Neural progenitor cell (in vitro differentiated cells): ENCODE results near the gene BRD9. TPM values are rescaled to one million over a fixed set of nuclear protein-coding genes. Genes with fewer than 3 reads are reported as not detected.

Source experiments
- DNase-seq: peaks from one replicate; pipeline ENCODE4 v3.0.0-alpha.2; 2016; ENCODE audit warnings: low spot score
- H2AFZ ChIP-seq: fragments of 200-600 bp; sonication (generic); replicated peaks from 2 replicates; pipeline ENCODE4 v1.6.1; 2016; ENCODE audit warnings: antibody characterized with exemption
- H3F3A ChIP-seq: fragments of 200-600 bp; sonication (generic); 2 replicates; pipeline ENCODE4 v1.6.1; 2016; ENCODE audit warnings: antibody characterized with exemption, low read depth
- H3K27ac ChIP-seq: fragments of 200-600 bp; sonication (generic); 2 replicates; pipeline ENCODE4 v1.5.1; 2016; ENCODE audit warnings: mild to moderate bottlenecking
- H3K27me3 ChIP-seq: fragments of 200-600 bp; sonication (generic); 2 replicates; pipeline ENCODE4 v1.6.1; 2016; ENCODE audit warnings: mild to moderate bottlenecking, moderate library complexity
- H3K36me3 ChIP-seq: fragments of 200-600 bp; sonication (generic); 2 replicates; pipeline ENCODE4 v1.5.1; 2016
- H3K4me1 ChIP-seq: fragments of 200-600 bp; sonication (generic); 2 replicates; pipeline ENCODE4 v1.6.1; 2016; ENCODE audit warnings: mixed run types
- H3K4me2 ChIP-seq: fragments of 200-600 bp; sonication (generic); 2 replicates; pipeline ENCODE4 v1.6.1; 2016
- H3K4me3 ChIP-seq: fragments of 200-600 bp; sonication (generic); 2 replicates; pipeline ENCODE4 v1.5.1; 2016
- H3K79me2 ChIP-seq: fragments of 200-600 bp; sonication (generic); 2 replicates; pipeline ENCODE4 v1.6.1; 2016; ENCODE audit warnings: low read depth
- H3K9ac ChIP-seq: fragments of 200-600 bp; sonication (generic); 2 replicates; pipeline ENCODE4 v1.6.1; 2016
- H3K9me3 ChIP-seq: fragments of 200-600 bp; sonication (generic); 2 replicates; pipeline ENCODE4 v1.5.1; 2016; ENCODE audit warnings: low read depth
- H4K20me1 ChIP-seq: fragments of 200-600 bp; sonication (generic); 2 replicates; pipeline ENCODE4 v1.6.1; 2016; ENCODE audit warnings: low read depth
- H3K27ac Mint-ChIP-seq: 3 replicates; pipeline ENCODE4 v1.8.0; 2021; ENCODE audit warnings: mixed read lengths
- H3K27me3 Mint-ChIP-seq: 2 replicates; pipeline ENCODE4 v1.8.0; 2022; ENCODE audit warnings: low read depth, mild to moderate bottlenecking, inconsistent platforms, moderate library complexity, mixed read lengths; ENCODE audit not compliant: insufficient read depth
- H3K36me3 Mint-ChIP-seq: 3 replicates; pipeline ENCODE4 v1.8.0; 2021; ENCODE audit warnings: mixed read lengths
- H3K4me1 Mint-ChIP-seq: 3 replicates; pipeline ENCODE4 v1.8.0; 2021; ENCODE audit warnings: mixed read lengths
- H3K4me3 Mint-ChIP-seq: 3 replicates; pipeline ENCODE4 v1.8.0; 2021; ENCODE audit warnings: mild to moderate bottlenecking, moderate library complexity, mixed read lengths
- H3K9me3 Mint-ChIP-seq: 3 replicates; pipeline ENCODE4 v1.8.0; 2020; ENCODE audit warnings: mixed read lengths
- EZH2 ChIP-seq: fragments of 200-600 bp; sonication (generic); IDR thresholded peaks from 2 replicates; pipeline ENCODE4 v1.6.1; 2017; ENCODE audit warnings: antibody characterized with exemption, mild to moderate bottlenecking, moderate library complexity
- EZH2phosphoT487 ChIP-seq: fragments of 200-600 bp; sonication (generic); IDR thresholded peaks from 2 replicates; pipeline ENCODE4 v1.6.1; 2017; ENCODE audit warnings: antibody characterized with exemption
- total RNA-seq: library from RNA; depleted of rRNA; stranded (reverse); fragments of >200 nt; gene quantifications from 2 replicates; pipeline ENCODE4 v1.2.3, GENCODE V29; 2015; ENCODE audit warnings: low replicate concordance
- TF ChIP-seq, protein P1 (sequence below): fragments of 200-600 bp; sonication (generic); IDR thresholded peaks from 2 replicates; pipeline ENCODE4 v1.5.1; 2017; ENCODE audit warnings: antibody characterized with exemption, mild to moderate bottlenecking

Gene BRD9
- total RNA-seq, 1 donor from 2014 or later = 37.5 TPM

DNA sequence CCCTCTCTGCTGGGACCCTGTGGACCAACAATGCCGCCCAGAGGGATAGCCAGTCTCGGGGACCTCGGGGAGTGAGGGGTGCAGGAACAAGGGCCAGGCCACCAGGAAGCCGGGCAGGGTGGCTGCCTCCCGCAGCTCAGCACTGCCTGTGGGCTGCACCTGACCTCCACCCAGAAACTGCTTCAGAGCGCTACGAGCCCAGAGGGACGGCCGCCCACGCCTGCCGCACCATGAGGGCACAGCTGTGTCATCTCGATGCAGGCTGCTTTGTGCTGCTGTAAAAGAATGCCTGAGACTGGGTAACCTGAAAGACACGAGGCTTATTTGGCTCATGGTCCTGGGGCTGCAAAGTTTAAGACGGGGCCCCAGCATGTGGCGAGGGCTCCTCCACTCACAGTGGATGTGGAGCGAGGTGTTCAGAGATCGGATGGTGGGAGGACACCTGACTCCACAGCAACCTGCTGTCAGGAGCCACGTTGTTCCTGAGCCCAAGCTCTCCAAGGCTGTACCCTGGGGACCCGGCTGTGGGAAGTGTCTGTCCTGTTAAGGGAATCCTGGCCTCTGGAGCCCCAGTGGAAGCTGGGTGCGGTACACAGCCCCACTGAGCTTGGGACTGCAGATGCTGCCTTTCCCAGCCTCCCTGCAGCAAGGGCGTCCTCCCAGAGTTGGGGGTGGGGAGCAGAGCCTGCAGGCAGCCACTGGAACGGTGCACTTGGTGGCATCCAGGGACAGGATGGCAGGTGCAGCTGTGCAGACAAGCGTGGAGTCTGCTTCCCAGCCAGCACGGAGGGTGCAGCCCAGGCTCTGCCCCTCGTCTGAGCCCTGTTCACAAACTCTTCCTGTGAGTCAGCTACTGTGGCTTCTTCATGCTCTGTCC is 30.0 kb downstream of the BRD9 start:
- no peaks in the 10 kb centered on the region for H3K27me3 ChIP-seq
- H3K27ac ChIP-seq = no peak overlapping the region
- H3F3A ChIP-seq = no peaks in the 10 kb centered on the region
- no peak overlapping the region for H3K27ac Mint-ChIP-seq
- H3K4me3 ChIP-seq = no peak overlapping the region
- H3K4me1 ChIP-seq = no peaks in the 10 kb centered on the region
- H3K4me3 Mint-ChIP-seq = no peak overlapping the region
- DNase-seq = no peak
- no peaks in the 10 kb centered on the region for H3K36me3 ChIP-seq
- no peak overlapping the region for H3K4me2 ChIP-seq
- H3K36me3 Mint-ChIP-seq = peaks cover 12% of the 10 kb centered on the region
- H3K79me2 ChIP-seq = no peaks in the 10 kb centered on the region
- no peaks in the 10 kb centered on the region for H3K9me3 ChIP-seq
- H4K20me1 ChIP-seq = peaks cover 5% of the 10 kb centered on the region
- peaks cover 10% of the 10 kb centered on the region for H3K27me3 Mint-ChIP-seq
- no peak overlapping the region for H2AFZ ChIP-seq
- no peaks in the 10 kb centered on the region for H3K4me1 Mint-ChIP-seq
- no peak overlapping the region for H3K9ac ChIP-seq
- TF ChIP-seq, protein P1, sequence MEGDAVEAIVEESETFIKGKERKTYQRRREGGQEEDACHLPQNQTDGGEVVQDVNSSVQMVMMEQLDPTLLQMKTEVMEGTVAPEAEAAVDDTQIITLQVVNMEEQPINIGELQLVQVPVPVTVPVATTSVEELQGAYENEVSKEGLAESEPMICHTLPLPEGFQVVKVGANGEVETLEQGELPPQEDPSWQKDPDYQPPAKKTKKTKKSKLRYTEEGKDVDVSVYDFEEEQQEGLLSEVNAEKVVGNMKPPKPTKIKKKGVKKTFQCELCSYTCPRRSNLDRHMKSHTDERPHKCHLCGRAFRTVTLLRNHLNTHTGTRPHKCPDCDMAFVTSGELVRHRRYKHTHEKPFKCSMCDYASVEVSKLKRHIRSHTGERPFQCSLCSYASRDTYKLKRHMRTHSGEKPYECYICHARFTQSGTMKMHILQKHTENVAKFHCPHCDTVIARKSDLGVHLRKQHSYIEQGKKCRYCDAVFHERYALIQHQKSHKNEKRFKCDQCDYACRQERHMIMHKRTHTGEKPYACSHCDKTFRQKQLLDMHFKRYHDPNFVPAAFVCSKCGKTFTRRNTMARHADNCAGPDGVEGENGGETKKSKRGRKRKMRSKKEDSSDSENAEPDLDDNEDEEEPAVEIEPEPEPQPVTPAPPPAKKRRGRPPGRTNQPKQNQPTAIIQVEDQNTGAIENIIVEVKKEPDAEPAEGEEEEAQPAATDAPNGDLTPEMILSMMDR = no peak
- TF ChIP-seq EZH2phosphoT487 = no peak
- TF ChIP-seq EZH2 = no peak
- no peaks in the 10 kb centered on the region for H3K9me3 Mint-ChIP-seq

DNA sequence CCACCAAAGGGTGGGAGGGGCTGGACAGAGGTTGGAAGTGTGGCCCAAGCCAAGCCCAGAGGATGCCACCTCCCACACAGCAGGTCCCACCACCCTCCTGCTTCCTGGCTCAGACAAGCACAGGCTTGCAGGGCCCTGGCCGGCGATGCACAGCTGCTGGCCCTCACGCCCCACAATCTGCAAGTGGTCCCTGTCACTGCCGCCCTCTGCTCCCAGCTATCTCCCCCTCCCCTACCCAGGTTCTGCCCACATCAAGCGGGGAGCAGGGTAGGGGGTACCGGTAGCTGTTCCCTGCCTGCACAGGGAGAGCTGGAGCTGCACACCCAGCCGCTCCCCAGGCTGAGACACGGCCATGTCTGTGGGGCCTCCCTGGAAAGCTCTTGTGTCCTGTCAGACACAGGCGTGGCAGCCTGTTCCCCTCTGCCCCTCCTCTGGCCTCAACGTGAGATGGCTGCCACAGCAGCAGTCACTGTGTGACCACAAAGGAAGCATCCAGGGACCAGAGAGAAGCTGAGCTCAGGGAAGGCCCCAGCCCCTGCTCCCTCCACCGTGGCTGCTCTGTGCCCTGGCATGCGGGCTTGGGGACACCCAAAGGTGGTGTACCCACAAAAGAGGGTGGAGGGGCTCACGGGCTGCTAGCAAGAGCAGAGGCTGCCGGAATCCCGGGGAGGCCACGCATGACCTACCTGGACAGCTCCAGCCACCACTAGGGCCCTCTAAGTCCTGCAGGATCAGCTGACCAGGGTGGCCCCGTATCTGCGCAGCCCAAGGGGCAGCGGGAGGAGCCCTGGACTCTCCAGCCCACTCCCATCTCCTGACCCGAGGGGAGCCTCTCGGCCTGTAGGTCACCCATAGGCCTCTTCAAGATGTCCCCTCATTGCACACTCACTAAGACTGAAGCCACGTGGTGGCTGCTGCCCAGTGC is 30.9 kb downstream of the BRD9 start:
- Histone ChIP-seq H3K79me2 (no peaks in the 10 kb centered on the region), H3K36me3 (no peaks in the 10 kb centered on the region), H3K4me3 (no peak overlapping the region), H2AFZ (no peak overlapping the region), H3K9me3 (no peaks in the 10 kb centered on the region), H3K4me2 (no peak overlapping the region), H3K27ac (no peak overlapping the region), H3F3A (no peaks in the 10 kb centered on the region), H3K4me1 (no peaks in the 10 kb centered on the region), H4K20me1 (peaks cover 5% of the 10 kb centered on the region), H3K9ac (no peak overlapping the region), H3K27me3 (no peaks in the 10 kb centered on the region)
- Mint-ChIP-seq H3K27me3 (peaks cover 10% of the 10 kb centered on the region), H3K27ac (no peak overlapping the region), H3K4me3 (no peak overlapping the region), H3K36me3 (peaks cover 11% of the 10 kb centered on the region), H3K4me1 (no peaks in the 10 kb centered on the region), H3K9me3 (no peaks in the 10 kb centered on the region)
- no peak for DNase-seq
- TF ChIP-seq EZH2phosphoT487 (no peak), EZH2 (no peak)
- TF ChIP-seq, protein P1 = no peak

DNA sequence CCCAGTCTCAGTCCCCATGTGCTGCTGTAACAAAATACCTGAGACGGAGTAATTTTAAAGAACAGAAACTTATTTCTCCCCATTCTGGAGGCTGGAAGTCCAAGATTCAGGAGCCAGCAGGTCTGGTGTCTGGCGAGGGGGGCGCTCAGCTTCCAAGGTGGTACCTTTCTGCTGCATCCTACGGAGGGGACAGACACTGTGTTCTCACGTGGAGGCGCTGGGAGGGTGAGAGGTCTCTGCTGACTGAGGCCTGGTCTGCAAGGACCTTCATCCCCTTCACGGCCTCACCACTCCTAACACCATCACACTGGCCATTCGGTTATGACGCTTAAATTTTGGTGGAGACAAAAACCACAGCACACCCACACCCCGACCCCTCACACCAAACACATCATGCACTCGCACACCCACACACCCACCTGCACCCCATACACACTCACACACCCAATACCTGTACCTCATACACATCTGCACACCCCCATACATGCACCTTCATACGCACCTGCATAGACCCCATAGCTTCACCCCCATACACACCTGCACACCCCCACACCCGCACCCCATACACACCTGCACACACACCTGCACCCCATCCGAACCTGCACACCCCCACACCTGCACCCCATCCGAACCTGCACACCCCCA is 32.0 kb downstream of the BRD9 start:
- Histone ChIP-seq H3K9me3 (no peaks in the 10 kb centered on the region), H3K36me3 (no peaks in the 10 kb centered on the region), H3K27me3 (no peaks in the 10 kb centered on the region), H3K9ac (no peak overlapping the region), H3K4me3 (no peak overlapping the region), H3K4me2 (no peak overlapping the region), H2AFZ (no peak overlapping the region), H3K4me1 (no peaks in the 10 kb centered on the region), H3K79me2 (no peaks in the 10 kb centered on the region), H4K20me1 (no peaks in the 10 kb centered on the region), H3K27ac (no peak overlapping the region), H3F3A (no peaks in the 10 kb centered on the region)
- Mint-ChIP-seq H3K9me3 (no peaks in the 10 kb centered on the region), H3K27ac (no peak overlapping the region), H3K4me1 (no peaks in the 10 kb centered on the region), H3K36me3 (peaks cover 11% of the 10 kb centered on the region), H3K4me3 (no peak overlapping the region), H3K27me3 (peaks cover 10% of the 10 kb centered on the region)
- no peak for DNase-seq
- no peak for TF ChIP-seq EZH2
- TF ChIP-seq EZH2phosphoT487 = no peak
- TF ChIP-seq, protein P1 = no peak
